GM12878 (cell line): Measurements from ENCODE around the gene CA10. TPM values are rescaled to one million over a fixed set of nuclear protein-coding genes. Genes with fewer than 3 reads are reported as not detected.

ENCODE experiments used
- ATAC-seq: fragments of 200-7000 bp; cut with Tn5 transposase; 3 replicates; pipeline ENCODE4 v1.9.1; 2020; ENCODE audit warnings: mild to moderate bottlenecking, moderate library complexity
- BruUV-seq: library from RNA; stranded (reverse); fragments of 400-500 nt; replicated peaks from 2 replicates; lab custom pipeline; 2021; lab: Mats Ljungman, UMichigan
- CTCF ChIA-PET: fragments of 300-600 bp; sonication (Branson Sonifier 250); formaldehyde crosslinking; extraction: SDS; loops from one replicate; lab custom pipeline; 2021; ENCODE audit warnings: inconsistent platforms; lab: Yijun Ruan, JAX
- POLR2A ChIA-PET: fragments of 350-600 bp; formaldehyde crosslinking; extraction: SDS; loops from one replicate; lab custom pipeline; 2021; ENCODE audit warnings: inconsistent platforms; lab: Charles Lee
- RAD21 ChIA-PET: fragments of 300-600 bp; sonication (Branson Sonifier 250); formaldehyde crosslinking; loops from one replicate; lab custom pipeline; 2023; ENCODE audit warnings: antibody characterized with exemption; ENCODE audit not compliant: unreplicated experiment; lab: Charles Lee
- SMC1A ChIA-PET: fragments of 300-600 bp; sonication (Branson Sonifier 250); formaldehyde crosslinking; loops from one replicate; lab custom pipeline; 2023; ENCODE audit not compliant: unreplicated experiment, uncharacterized antibody; lab: Charles Lee
- DNase-seq: peaks from one replicate; pipeline ENCODE4 v3.0.0-alpha.2; 2011; ENCODE audit warnings: low read depth, low spot score
- FAIRE-seq: peaks from 3 replicates; lab custom pipeline; 2011; peaks lifted over from hg19 to GRCh38; lab: Jason Lieb, UNC
- H2AFZ ChIP-seq: 2 replicates; pipeline ENCODE4 v1.6.0; 2011; ENCODE audit warnings: low read depth, low read length, control low read depth; ENCODE audit not compliant: control insufficient read depth
- H3K27ac ChIP-seq: 2 replicates; pipeline ENCODE4 v1.5.1; 2011; ENCODE audit warnings: control low read depth; ENCODE audit not compliant: control insufficient read depth, insufficient read depth
- H3K27me3 ChIP-seq, 2 experiments: replicated peaks in 1 of 2; 2 replicates each; pipeline versions ENCODE4 v1.6.0 to v1.6.1; 2011; ENCODE audit warnings: low read length in 1 of 2; ENCODE audit not compliant: control insufficient read depth in 2 of 2, insufficient read depth in 2 of 2
- H3K36me3 ChIP-seq, 2 experiments: 2 replicates each; pipeline ENCODE4 v1.5.1; 2011; ENCODE audit warnings: low read length in 1 of 2; ENCODE audit not compliant: control insufficient read depth in 2 of 2, insufficient read depth in 2 of 2
- H3K4me1 ChIP-seq: 2 replicates; pipeline ENCODE4 v1.6.1; 2011; ENCODE audit warnings: mild to moderate bottlenecking, low read length, moderate library complexity, mixed read lengths; ENCODE audit not compliant: control insufficient read depth, insufficient read depth
- H3K4me2 ChIP-seq: 2 replicates; pipeline ENCODE4 v1.6.0; 2011; ENCODE audit warnings: control low read depth; ENCODE audit not compliant: control insufficient read depth, insufficient read depth
- H3K4me3 ChIP-seq: fragments of 200-600 bp; sonication (generic); 2 replicates; pipeline ENCODE4 v1.5.1; 2016
- H3K79me2 ChIP-seq: 2 replicates; pipeline ENCODE4 v1.6.0; 2011; ENCODE audit warnings: low read length; ENCODE audit not compliant: control insufficient read depth, insufficient read depth
- H3K9ac ChIP-seq: 2 replicates; pipeline ENCODE4 v1.8.0; 2011; ENCODE audit warnings: low read length, control low read depth, mixed read lengths; ENCODE audit not compliant: control insufficient read depth, insufficient read depth
- H3K9me3 ChIP-seq: replicated peaks from 3 replicates; pipeline ENCODE4 v1.5.1; 2011; ENCODE audit warnings: mild to moderate bottlenecking, low read length; ENCODE audit not compliant: control insufficient read depth, insufficient read depth
- H4K20me1 ChIP-seq: 2 replicates; pipeline ENCODE4 v1.6.0; 2011; ENCODE audit not compliant: control insufficient read depth, insufficient read depth
- ASH2L ChIP-seq: fragments of 300-600, 200-600 bp; sonication (generic); IDR thresholded peaks from 2 replicates; pipeline ENCODE4 v1.6.1; 2017; ENCODE audit warnings: low read depth, mild to moderate bottlenecking, borderline replicate concordance
- ATF3 ChIP-seq: IDR thresholded peaks from 2 replicates; pipeline ENCODE4 v1.6.1; 2011; ENCODE audit warnings: low read depth, mild to moderate bottlenecking, low read length, moderate library complexity, borderline replicate concordance; ENCODE audit errors: extremely low read depth
- CHD4 ChIP-seq: fragments of 200-600 bp; sonication (generic); IDR thresholded peaks from 2 replicates; pipeline ENCODE4 v1.6.1; 2016; ENCODE audit warnings: mild to moderate bottlenecking
- EED ChIP-seq: sonication (generic); IDR thresholded peaks from 2 replicates; pipeline ENCODE4 v1.6.1; 2016; ENCODE audit warnings: antibody characterized with exemption, low read depth
- EP300 ChIP-seq, 2 experiments: fragments of 150-350 bp in 1 of 2; IDR thresholded peaks; 2 replicates each; pipeline ENCODE4 v1.6.1; 2011 to 2012; ENCODE audit warnings: low read depth in 2 of 2, low read length in 2 of 2, borderline replicate concordance in 1 of 2, improper control_type of control experiment in 1 of 2, inconsistent platforms in 1 of 2; ENCODE audit not compliant: control insufficient read depth in 1 of 2
- GATAD2B ChIP-seq: fragments of 450-650 bp; conservative IDR thresholded peaks from 2 replicates; pipeline ENCODE4 v1.6.1; 2017; ENCODE audit warnings: low read depth, mild to moderate bottlenecking, moderate library complexity
- HDAC6 ChIP-seq: fragments of 200-600 bp; sonication (generic); IDR thresholded peaks from one replicate; pipeline ENCODE4 v1.8.0; 2017; ENCODE audit warnings: antibody characterized with exemption; ENCODE audit not compliant: unreplicated experiment
- JUND ChIP-seq: IDR thresholded peaks from 2 replicates; pipeline ENCODE4 v1.6.1; 2012; ENCODE audit warnings: low read depth, mild to moderate bottlenecking, low read length, improper control_type of control experiment, moderate library complexity
- KAT2A ChIP-seq: conservative IDR thresholded peaks from 2 replicates; pipeline ENCODE4 v1.6.1; 2011; ENCODE audit warnings: low read depth, low read length; ENCODE audit not compliant: control insufficient read depth
- KDM1A ChIP-seq: fragments of 200-600 bp; sonication (generic); IDR thresholded peaks from 2 replicates; pipeline ENCODE4 v1.6.1; 2016; ENCODE audit warnings: borderline replicate concordance
- MEF2A ChIP-seq: IDR thresholded peaks from 2 replicates; pipeline ENCODE4 v1.6.1; 2011; ENCODE audit warnings: low read depth, mild to moderate bottlenecking, low read length, moderate library complexity; ENCODE audit not compliant: insufficient read depth
- MTA3 ChIP-seq: IDR thresholded peaks from 2 replicates; pipeline ENCODE4 v1.6.1; 2012; ENCODE audit warnings: low read length, inconsistent platforms, borderline replicate concordance
- NBN ChIP-seq: fragments of 450-650 bp; IDR thresholded peaks from 2 replicates; pipeline ENCODE4 v1.6.1; 2016
- NR2C1 ChIP-seq: fragments of 450-650 bp; IDR thresholded peaks from 2 replicates; pipeline ENCODE4 v1.6.1; 2017; ENCODE audit warnings: antibody characterized with exemption, mild to moderate bottlenecking, moderate library complexity
- PAX5 ChIP-seq: IDR thresholded peaks from 2 replicates; pipeline ENCODE4 v1.6.1; 2011; ENCODE audit warnings: low read depth, low read length, borderline replicate concordance
- PML ChIP-seq: IDR thresholded peaks from 2 replicates; pipeline ENCODE4 v1.6.1; 2012; ENCODE audit warnings: low read length, inconsistent platforms
- POLR2A ChIP-seq: IDR thresholded peaks from 2 replicates; pipeline ENCODE4 v1.6.1; 2011; ENCODE audit warnings: low read depth, mild to moderate bottlenecking, low read length
- RFX5 ChIP-seq: IDR thresholded peaks from 2 replicates; pipeline ENCODE4 v1.6.1; 2011; ENCODE audit warnings: low read depth, low read length, improper control_type of control experiment
- SIX5 ChIP-seq: IDR thresholded peaks from 2 replicates; pipeline ENCODE4 v1.6.1; 2011; ENCODE audit warnings: mild to moderate bottlenecking, low read depth, low read length, moderate library complexity; ENCODE audit not compliant: severe bottlenecking
- SKIL ChIP-seq: fragments of 450-650 bp; IDR thresholded peaks from 2 replicates; pipeline ENCODE4 v1.6.1; 2017; ENCODE audit warnings: mild to moderate bottlenecking, low read depth, inconsistent platforms; ENCODE audit not compliant: poor library complexity, severe bottlenecking
- SRF ChIP-seq, 2 experiments: IDR thresholded peaks; 2 replicates each; pipeline ENCODE4 v1.6.1; 2011; ENCODE audit warnings: low read depth in 2 of 2, low read length in 2 of 2, mild to moderate bottlenecking in 1 of 2, moderate library complexity in 1 of 2
- STAT1 ChIP-seq: fragments of 450-650 bp; conservative IDR thresholded peaks from 2 replicates; pipeline ENCODE4 v1.6.1; 2014; ENCODE audit warnings: antibody characterized with exemption, mild to moderate bottlenecking
- TBL1XR1 ChIP-seq: IDR thresholded peaks from 2 replicates; pipeline ENCODE4 v1.6.1; 2012; ENCODE audit warnings: low read depth, low read length, improper control_type of control experiment
- WRNIP1 ChIP-seq: IDR thresholded peaks from 2 replicates; pipeline ENCODE4 v1.6.1; 2011; ENCODE audit warnings: low read depth, low read length, improper control_type of control experiment, borderline replicate concordance
- ZBED1 ChIP-seq: IDR thresholded peaks from 2 replicates; pipeline ENCODE4 v1.6.1; 2016; ENCODE audit warnings: borderline replicate concordance
- ZNF207 ChIP-seq: fragments of 450-650 bp; IDR thresholded peaks from 2 replicates; pipeline ENCODE4 v1.6.1; 2014; ENCODE audit warnings: antibody characterized with exemption, mild to moderate bottlenecking, borderline replicate concordance
- WGBS: methylation state at CpG from one replicate; pipeline ENCODE4 v1.1.6; 2016; ENCODE audit warnings: low lambda C conversion rate; ENCODE audit not compliant: insufficient replicate concordance, insufficient coverage; ENCODE audit errors: missing lambda C conversion rate; 5-methylcytosine and 5-hydroxymethylcytosine counted together
- in situ Hi-C: fragments of 300-500 bp; cut with MboI; formaldehyde crosslinking; loops from 9 replicates; pipeline ENCODE4 v1.14.3; 2018; ENCODE audit warnings: mixed read lengths
- intact Hi-C: fragments of 100-400 bp; cut with micrococcal nuclease; formaldehyde crosslinking; loops from one replicate; pipeline ENCODE4 v1.14.2; 2022; ENCODE audit not compliant: unreplicated experiment
- polyA plus RNA-seq, 11 experiments: library from polyadenylated mRNA; depleted of rRNA in 4 of 11; unstranded in 6 of 11; stranded (reverse) in 5 of 11; fragments of >200 nt; fragmentation: Nextera tagmentation in 4 of 11; fragmentation: Illumina TruSeq in 1 of 11; extraction: Ambion mirVana in 4 of 11; extraction: Trizol in 1 of 11; gene quantifications; 1 replicate in 1 of 11; 2 replicates in 10 of 11; pipeline versions ENCODE4 v1.2.1 to v1.2.3, GENCODE V29; 2011 to 2016; ENCODE audit warnings: inconsistent platforms in 2 of 11, missing spikeins in 2 of 11, low read depth in 1 of 11
- total RNA-seq, 4 experiments: library from RNA; depleted of rRNA in 3 of 4; stranded (reverse); fragments of >200 nt in 3 of 4; fragmentation: Illumina TruSeq in 1 of 4; extraction: Trizol in 1 of 4; gene quantifications; 2 replicates each; pipeline versions ENCODE4 v1.2.1 to v1.2.3, GENCODE V29; 2013 to 2021

CA10 gene
- total and polyA plus RNA-seq, 10 of the 15 experiments (the other 5 are each of a cell fraction or from before 2014, with no cell fraction given) = not detected

GRCh38 chr17:51646539-51646938, 512.0 kb downstream of the CA10 start (continued):
- TF ChIP-seq SRF (IDR thresholded peaks at IDR 0.05; ENCODE audit: low read depth in 2 of 2, low read length in 2 of 2) (no peak), ZBED1 (no peak), ZNF207 (no peak), PAX5 (no peak), TBL1XR1 (no peak), SKIL (no peak), HDAC6 (no peak), JUND (no peak), KDM1A (no peak), WRNIP1 (no peak), ASH2L (no peak)

DNA sequence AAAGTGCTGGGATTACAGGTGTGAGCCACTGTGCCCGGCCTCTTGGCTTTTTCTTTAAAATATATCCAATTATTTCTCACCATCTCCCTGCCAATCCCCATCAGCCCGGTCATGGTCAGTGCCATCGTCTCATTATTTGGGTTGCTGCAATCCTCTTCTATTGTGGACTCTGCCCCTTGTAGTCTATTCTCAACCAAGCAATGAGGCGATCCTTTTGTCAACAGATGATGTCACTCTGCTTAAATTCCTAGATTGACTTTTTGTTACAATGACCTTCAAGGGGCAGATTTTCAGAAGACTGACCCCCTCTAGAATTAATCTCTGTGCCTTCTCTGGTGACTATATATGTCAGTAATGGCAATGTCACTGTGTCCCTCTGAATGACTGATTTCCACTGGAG, 513.5 kb downstream of the CA10 start:
- 16% methylated on average over 4 of the region's 4 CpGs for WGBS
- ChIA-PET SMC1A (no interaction called here), POLR2A (no interaction called here), CTCF (no interaction called here), RAD21 (no interaction called here)
- H3K9ac ChIP-seq = no peak overlapping the region
- H3K36me3 ChIP-seq = no peaks in the 10 kb centered on the region
- no TSS peak for BruUV-seq
- FAIRE-seq = no peak
- H3K79me2 ChIP-seq = no peaks in the 10 kb centered on the region
- intact Hi-C loops = no loop called here
- no peaks in the 10 kb centered on the region for H3K9me3 ChIP-seq
- in situ Hi-C loops = no loop called here
- H3K4me1 ChIP-seq = no peaks in the 10 kb centered on the region
- H2AFZ ChIP-seq = no peak overlapping the region
- no peak overlapping the region for H3K4me3 ChIP-seq
- no peak overlapping the region for H3K27ac ChIP-seq
- no peak for DNase-seq
- no peaks in the 10 kb centered on the region for H4K20me1 ChIP-seq
- no peak for ATAC-seq
- no peak overlapping the region for H3K4me2 ChIP-seq
- no peaks in the 10 kb centered on the region for H3K27me3 ChIP-seq
- TF ChIP-seq NR2C1 (no peak), EED (no peak), GATAD2B (no peak), ATF3 (no peak), PAX5 (no peak), STAT1 (no peak), KAT2A (no peak), MEF2A (no peak), CHD4 (no peak), KDM1A (no peak), EP300 (IDR thresholded peaks at IDR 0.05; ENCODE audit: borderline replicate concordance in 1 of 2, control insufficient read depth in 1 of 2, low read depth in 2 of 2, low read length in 2 of 2) (no peak), SIX5 (no peak), MTA3 (no peak), SRF (IDR thresholded peaks at IDR 0.05; ENCODE audit: low read depth in 2 of 2, low read length in 2 of 2) (no peak), NBN (no peak), POLR2A (no peak), PML (no peak), RFX5 (no peak)
